GM04503 (cell line): ENCODE results near the gene SLC30A1.

ENCODE experiments used
- DNase-seq: peaks from one replicate; pipeline ENCODE4 v3.0.0-alpha.2; 2012; ENCODE audit warnings: low read depth

Gene SLC30A1

DNA sequence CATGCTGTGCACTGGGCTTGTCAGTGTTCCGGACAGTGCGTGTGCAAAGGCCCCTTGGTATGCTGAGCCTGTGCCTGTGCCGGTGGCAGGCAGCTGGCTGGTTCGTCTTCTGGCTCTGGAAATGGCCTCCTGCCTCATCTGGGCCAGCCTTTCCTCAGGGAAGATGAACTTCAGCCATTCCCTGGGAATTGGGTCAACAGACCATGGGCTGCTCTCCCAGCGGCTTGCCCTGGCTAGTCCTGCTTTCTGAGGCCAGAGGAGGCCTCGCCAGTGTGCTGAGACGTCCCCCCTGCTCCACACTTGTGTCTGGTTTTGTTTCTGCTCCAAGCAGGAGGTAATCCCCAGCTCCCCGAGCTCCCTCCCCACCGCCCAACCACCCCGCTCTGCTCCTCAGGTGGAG lies 54.4 kb downstream of the SLC30A1 start:
- DNase-seq, result no peak

DNA sequence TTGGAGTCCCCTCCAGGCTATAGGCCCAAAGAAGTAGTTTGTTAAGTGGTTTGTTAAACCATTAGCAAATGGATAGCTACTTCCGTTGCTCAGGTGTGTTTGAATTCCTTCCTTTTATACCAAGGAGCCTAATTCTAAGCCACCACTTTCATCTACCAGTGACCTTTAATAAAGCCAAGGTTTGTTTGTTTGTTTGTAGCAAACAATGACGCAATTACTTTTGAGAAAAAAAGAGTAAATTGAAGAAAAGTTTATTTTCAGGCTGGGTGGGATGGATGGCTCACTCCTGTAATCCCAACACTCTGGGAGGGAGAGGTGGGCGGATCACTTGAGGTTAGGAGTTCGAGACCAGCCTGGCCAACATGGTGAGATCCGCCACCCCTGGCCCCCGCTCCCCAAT lies 56.2 kb downstream of the SLC30A1 start:
- DNase-seq, result no peak
